NOMO-1 (cell line): ENCODE measurements around the gene FAR2.
A peak's percentile ranks its signal among the peaks of the same experiment; 100 is the strongest.
"Not testable (repeated sequence)": the region's sequence is repeated elsewhere in the genome, so short reads cannot be mapped to it uniquely, and the experiment has no call there.

Experiments used
- DNase-seq, 2 experiments: peaks; one replicate each; lab custom pipeline; 2025; ENCODE audit not compliant: unreplicated experiment in 2 of 2; lab: John Stamatoyannopoulos, UW

FAR2 gene

DNA sequence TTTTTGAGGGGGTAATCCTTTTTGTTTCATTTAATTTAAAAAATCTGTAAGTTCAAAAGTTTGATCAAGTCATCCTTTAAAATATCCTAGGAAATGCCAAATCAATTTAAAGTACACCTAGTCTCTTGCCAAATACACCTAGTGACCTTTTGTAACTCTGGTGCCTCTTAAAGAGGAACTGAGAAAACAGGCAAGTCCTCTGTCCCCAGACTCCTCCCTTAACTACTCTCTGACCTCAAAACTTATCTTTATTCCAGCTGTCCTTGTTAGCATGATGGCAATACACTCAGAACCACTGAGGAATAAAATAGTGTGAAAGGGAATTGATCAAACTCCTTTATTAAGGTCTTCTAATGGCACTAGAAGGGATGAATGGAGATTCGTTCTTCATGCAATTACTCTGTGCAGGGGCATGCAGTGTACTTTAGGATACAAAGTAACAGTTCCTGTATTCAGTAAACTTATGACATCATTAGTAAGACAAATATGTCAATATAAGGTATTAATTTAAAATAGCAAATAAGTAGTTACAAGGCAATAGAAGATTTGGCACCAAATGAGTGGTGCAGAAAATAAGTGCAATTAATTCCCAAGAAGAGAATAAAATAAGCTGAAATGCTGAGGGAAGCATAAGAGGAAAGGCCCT is 3.3 kb downstream of the FAR2 start:
- DNase-seq = peak; percentile 71 to 91

DNA sequence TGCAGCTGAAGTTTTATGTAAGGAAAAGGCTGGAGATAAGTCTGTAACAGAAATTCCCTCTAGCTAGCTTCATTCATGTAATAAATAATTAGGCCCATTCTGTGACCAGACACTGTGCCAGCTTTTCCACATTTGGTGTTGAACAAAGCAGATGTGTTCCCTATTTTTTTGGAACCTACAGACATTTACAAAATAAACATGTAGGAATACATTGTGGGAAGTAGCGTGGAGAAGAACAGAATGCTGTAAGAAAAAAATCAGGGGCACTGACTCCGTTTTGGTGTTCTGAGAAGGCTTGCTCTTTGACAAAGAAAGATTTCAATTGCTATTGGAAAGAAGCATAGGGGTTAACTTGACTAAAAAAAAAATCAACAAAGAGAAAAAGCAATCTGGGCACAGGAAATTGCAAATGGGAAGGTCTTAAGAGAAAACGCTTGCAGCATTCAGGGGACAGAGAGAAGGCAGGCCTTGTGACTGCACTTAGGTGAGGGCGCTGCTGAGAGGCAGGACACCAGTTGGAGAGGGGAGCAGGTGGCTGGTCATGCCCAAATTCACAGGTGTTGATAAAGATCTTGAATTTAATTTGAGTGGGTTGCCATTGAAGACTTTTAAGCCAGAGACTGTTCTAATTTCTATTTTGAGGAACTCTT is 4.0 kb downstream of the FAR2 start:
- peak; percentile 31 to 38 for DNase-seq

DNA sequence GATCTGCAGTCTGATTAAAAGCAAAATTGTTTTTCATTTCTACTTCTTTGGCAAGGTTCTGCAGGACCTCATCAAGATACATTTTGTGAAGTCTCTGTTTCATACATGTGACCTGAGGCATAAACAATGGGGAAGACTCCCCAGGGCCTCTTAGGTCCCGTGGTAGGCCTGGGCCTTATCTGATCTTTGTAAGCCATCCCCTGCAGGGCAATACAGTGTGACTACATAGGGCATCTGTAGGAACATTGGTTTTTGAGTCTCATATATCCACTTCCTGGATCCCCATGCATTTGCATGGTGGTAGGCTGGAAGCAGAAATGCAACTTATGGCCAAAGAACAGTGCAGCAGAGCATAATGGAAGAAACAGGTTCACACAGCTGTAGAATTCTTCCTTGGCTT is 6.0 kb downstream of the FAR2 start:
- DNase-seq = no peak

DNA sequence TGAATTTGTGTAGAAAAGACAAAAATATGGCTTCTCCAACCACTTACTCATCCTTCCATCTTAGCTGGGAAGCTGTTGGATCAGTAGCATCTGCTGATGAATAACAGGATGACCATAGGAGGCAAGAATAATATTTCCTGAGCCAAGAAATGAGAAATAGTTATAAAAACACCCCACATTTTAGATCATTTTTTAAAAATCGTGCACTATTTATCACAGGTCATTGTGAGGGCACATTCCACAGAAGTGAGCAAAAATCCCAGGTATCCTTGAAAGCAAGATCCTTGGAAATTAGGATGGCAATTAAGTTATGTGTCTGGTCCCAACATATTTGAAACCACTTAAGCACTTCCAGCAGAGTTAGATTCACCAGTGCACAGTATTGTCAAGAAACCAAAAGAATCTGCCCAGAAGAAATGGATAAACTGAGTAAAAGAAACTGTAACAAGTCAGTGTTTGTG is 8.4 kb downstream of the FAR2 start:
- no peak for DNase-seq

DNA sequence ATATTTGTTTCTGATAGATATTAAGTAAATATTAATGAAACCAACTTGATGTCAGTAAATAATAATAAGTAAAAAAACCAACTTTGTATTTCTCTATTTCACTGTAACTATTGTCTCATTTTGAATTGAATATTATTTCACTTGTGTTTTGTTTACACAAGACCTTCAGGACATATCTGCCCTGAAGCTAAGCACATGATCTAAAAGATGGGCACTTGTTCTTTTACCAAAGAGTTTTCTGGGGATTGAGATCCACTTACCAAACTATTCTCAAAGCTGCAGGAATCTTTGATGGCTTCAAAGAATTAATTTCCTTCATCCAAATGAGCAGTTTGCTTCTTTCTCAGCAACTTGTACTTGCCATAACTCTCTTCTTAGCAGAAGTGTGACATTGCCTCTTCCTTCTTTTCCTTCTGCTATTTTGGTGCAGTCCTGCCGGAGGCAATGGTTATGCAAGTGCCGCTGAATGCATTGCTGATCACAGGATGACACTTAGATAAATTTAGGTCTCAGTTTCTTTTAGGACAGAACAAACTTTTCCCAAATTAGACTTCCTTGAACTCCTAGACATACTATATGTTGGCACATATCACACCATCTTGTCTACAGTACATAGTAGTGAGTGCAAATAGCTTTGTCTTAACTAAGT is 9.2 kb downstream of the FAR2 start:
- peak; percentile 79 to 95 for DNase-seq

- DNase-seq = peak in 1 of 2 experiments; percentile 31
Measured at GRCh38 chr12:29159661-29160060, 10.6 kb downstream of the FAR2 start.

DNA sequence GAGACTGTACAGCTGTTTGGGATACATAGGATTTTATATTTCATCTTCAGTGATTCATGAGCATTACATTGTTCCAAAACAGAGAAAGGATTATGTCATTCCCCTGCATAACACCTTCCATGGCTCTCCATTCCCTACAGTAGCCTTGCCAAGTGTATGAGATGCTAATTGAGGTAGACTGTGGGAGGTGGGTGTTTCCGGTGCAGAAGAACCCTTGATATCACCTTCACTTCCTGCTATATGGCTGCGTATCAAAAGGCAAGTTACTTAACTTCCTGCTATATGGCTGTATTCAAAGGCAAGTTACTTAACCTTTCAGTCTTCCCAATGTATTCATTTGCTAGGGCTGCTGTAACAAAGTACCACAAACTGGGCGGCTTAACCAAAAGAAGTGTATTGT is 11.2 kb downstream of the FAR2 start:
- DNase-seq = peak; percentile 21 to 75

GRCh38 chr12:29163146-29163545 is 14.1 kb downstream of the FAR2 start:
- no peak for DNase-seq

- DNase-seq = peak; percentile 37 to 98
Measured at GRCh38 chr12:29164477-29165393, 15.7 kb downstream of the FAR2 start.

GRCh38 chr12:29167445-29167844 is 18.4 kb downstream of the FAR2 start:
- no peak for DNase-seq

DNA sequence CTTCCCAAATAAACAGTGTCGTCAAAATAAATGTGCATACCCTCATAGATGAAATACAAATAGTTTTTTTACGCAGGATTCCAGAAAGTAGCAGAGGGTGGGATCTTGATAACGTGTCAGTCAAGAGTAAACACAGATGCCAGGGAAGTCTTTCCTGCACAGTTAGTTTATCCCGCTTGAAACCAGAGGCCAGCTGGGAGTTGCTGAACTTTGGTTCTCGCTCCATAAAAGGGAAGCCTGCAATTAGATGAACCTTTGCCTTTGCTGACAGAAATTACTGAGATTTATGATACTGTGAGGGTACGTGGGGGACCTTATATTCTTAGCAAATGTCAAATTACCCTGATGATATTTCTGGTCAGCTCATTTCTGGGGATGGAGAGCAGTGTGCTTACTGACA is 18.9 kb downstream of the FAR2 start:
- no peak for DNase-seq

DNA sequence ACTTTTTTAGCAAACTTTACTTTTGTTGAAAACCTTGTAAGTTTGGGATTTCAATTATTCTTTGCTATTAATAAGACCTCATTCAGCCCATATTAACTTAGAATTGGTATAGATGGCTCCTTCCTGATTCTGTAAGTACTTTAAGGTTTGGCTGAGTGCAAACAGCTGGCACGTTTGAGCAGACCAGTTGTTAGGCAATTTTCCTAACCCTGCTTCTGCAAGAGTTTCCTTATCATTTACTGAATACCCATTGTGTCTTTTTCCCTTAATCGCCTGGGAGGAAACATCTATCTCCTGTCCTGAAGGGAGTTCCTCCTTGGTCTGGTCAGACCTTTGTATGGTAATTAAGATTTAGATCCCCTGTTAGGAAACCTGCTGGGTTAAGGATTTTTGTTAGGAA is 20.9 kb downstream of the FAR2 start:
- DNase-seq = peak; percentile 44 to 75

GRCh38 chr12:29170478-29171084 is 21.5 kb downstream of the FAR2 start:
- peak; percentile 17 to 35 for DNase-seq

DNA sequence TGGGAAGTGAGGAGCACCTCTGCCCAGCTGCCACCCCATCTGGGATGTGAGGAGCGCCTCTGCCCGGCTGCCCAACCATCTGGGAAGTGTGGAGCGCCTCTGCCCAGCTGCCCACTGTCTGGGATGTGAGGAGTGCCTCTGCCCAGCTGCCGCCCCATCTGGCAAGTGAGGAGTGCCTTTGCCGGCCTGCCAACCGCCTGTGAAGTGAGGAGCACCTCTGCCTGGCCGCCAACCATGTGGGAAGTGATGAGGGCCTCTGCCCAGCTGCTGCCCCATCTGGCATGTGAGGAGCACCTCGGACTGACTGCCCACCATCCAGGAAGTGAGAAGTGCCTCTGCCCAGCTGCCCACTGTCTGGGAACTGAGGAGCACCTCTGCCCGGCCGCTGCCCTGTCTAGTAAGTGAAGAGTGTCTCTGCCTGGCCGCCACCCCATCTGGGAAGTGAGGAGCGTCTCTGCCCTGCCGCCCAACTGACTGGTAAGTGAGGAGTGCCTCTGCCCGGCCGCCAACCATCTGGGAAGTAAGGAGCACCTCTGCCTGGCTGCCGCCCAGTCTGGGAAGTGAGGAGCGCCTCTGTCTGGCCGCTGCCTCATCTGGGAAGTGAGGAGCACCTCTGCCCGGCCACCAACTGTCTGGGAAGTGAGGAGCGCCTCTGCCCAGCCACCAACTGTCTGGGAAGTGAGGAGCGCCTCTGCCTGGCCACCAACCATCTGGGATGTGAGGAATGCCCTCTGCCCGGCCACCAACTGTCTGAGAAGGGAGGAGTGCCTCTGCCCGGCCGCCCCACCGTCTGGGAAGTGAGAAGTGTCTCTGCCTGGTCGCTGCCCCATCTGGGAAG is 22.6 kb downstream of the FAR2 start:
- no peak for DNase-seq

DNA sequence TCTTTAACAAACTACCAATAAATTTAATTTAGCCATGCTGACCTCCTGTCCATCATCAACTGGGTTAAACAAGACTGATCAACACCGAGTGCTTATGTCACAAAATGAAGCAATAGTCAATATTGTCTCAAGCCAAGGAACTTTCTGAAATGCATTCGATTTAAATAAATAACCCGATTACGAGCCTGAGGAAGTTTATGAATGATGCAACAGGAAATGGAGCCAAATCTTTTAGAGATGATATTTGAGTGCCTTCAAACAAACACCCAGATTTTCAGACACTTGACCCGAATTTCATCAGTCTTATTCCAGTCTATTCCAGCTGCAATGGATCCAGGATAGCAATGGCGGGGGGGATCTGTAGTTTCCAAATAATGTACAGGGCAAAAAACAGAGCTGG is 27.9 kb downstream of the FAR2 start:
- peak; percentile 11 to 16 for DNase-seq

- DNase-seq = not testable (repeated sequence)
Measured at GRCh38 chr12:29182247-29182646, 33.2 kb downstream of the FAR2 start.

GRCh38 chr12:29187756-29188155 is 38.7 kb downstream of the FAR2 start:
- no peak for DNase-seq

GRCh38 chr12:29191267-29191850 is 42.3 kb downstream of the FAR2 start:
- no peak for DNase-seq

GRCh38 chr12:29198901-29199300 is 49.8 kb downstream of the FAR2 start:
- no peak for DNase-seq
